Heart left ventricle (tissue), 13 donors: Measurements from ENCODE around the gene PRDM16.

ENCODE experiments used
- CTCF ChIP-seq, 12 donors: fragments of 200-600 bp; sonication (generic) in 4 of 12; IDR thresholded peaks; one replicate each; pipeline versions ENCODE4 v1.5.0 to v1.8.0; 2018 to 2022; ENCODE audit warnings: antibody characterized with exemption in 12 of 12, mild to moderate bottlenecking in 5 of 12
- POLR2A ChIP-seq, 2 donors: fragments of 450-650 bp; IDR thresholded peaks; one replicate each; pipeline ENCODE4 v1.6.1; 2017; ENCODE audit warnings: antibody characterized with exemption in 2 of 2, mild to moderate bottlenecking in 2 of 2, moderate library complexity in 2 of 2
- donor health status: ischemic (EF 13 %, LVEDD 7.1; RV severe dilation, severe dysfunction).
- donor health status: DM: no; HTN: yes; CAD: no.
- donor health status: DM: no; HTN: no; CAD: no.
- donor health status: ischemic (EF 25% LVEDD 6.9; RV normal size, moderate dysfunction).
- donor health status: ischemic (EF 25% LVEDD 5.7; RV mildly dilated, moderate dysfunction).
- donor health status: ischemic (EF 35%, LVEDD 5.7; RV mildly dilated, moderate dysfunction).
- donor health status: nonischemic (EF 11% LVEDD 7.7; RV severe dilation, severe dysfunction).
- donor health status: DM: yes; HTN: yes; CAD: no.
- donor health status: PGD.
- donor health status: ischemic (EF 29% LVEDD 5.4; RV normal size, mild dysfunction).
- donor health status: nonischemic (EF 23%, LVEDD 6.1; RV moderate dilation, normal function).

DNA sequence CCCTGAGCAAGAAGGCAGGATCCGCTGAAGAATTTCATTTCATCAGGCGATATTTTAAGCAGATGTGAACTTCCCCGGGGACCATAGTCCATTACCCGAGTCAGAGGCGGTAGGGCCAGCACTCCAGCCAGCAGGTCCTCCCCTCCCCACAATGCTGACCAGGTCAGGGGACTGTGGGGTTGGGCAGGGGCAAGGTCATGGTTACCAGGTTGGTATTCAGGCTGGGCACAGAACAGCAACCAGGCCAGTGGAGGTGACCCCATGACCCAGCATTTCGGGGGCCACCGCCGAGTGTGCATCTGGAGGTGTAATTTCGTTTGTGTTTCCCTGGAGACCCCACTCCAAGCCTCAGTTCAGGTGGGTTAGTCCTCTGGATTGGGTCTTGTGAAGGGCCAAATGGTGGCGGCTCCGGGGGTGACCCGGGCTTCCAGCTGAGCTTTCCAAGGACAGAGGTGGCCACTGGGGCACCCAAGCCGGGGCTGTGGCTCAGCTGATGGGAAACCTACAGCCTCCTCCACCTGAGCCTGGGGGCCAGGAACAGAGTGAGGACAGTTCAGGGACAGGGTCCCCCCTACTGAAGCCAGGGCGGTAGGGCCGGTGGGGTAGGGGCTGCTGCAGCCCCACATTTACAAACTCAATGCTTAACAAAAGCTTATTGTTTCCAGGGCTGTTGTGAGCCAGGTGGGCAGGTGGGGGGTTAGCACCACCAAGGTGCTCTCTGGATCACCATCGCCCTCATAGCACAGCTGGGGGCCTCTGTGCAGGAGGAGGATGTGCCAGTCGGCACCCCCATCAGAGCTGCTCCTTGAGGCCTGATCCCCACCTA lies 2.8 kb downstream of the PRDM16 start:
- TF ChIP-seq CTCF (IDR thresholded peaks at IDR 0.05) = no peak
- no peak for TF ChIP-seq POLR2A (IDR thresholded peaks at IDR 0.05)
